ENCODE data around the gene F2.

- TF ChIP-seq POLR2A (IDR thresholded peaks at IDR 0.05) (no peak), CTCF (IDR thresholded peaks at IDR 0.05) (no peak), POLR2AphosphoS5 (IDR thresholded peaks at IDR 0.05) (no peak)
Observed at GRCh38 chr11:46745328-46745727, 26.3 kb downstream of the F2 start.
